GM19467 (cell line): ENCODE data around the gene FRMD3.

Experiments
- ATAC-seq: cut with Tn5 transposase; IDR thresholded peaks from one replicate; pipeline ENCODE4 v1.9.1; 2021; ENCODE audit warnings: mild to moderate bottlenecking, moderate library complexity; ENCODE audit not compliant: unreplicated experiment

The FRMD3 gene

DNA sequence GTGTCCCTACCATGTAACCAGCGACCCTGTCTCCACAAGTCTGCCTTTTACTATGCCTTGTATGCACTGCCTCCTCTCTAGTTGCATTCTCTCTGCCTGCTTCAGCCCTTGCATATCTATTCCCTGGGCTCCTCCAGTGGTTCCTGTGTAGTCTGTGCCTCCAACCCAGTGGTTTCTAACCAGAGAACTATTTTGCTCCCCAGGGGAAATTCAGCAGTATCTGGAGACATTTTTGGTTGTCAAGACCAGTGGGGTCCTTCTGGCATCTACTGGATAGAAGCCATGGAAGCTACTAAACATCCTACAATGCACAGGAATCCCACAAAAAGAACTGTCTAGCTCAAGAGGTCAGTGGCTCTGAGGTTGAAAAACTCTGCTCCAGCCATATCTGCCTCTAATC, 251.2 kb downstream of the FRMD3 start:
- no peak for ATAC-seq

DNA sequence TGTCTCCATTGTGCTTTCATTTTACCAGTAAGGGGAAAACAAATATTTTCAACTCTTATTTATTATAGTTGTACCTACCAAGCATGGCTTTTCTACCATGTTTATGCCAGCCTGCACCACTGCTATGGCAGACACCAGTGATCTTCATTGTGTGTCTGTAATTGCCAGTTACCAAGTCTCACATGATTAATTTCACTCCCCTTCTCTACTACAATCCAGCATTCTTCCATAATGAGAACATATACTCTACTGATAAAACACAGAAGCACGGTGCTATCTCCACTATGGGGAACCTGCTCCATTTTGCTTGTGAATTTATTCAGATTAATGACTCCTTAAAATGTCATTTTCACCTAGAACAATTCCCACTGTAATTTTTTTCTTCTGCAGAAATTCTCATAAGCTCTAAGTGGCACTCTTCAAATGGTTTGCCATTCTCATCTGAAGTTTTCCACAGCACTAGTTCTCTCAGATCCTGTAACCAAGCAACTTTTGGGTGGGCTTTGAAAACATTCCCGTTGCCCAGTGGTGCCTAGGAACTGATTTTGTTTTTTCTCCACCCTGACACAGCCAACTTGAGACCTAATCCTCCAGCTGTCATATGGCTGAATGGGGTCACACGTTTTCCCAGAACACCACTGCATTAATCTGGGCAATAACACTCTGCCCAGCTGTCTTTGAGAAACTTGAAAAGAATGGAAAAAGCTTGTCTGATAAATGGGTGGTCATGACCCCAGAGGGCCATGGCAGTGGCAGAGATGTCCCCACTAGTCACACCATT, 252.6 kb downstream of the FRMD3 start:
- ATAC-seq = no peak

- no peak for ATAC-seq
These were observed 253.5 kb downstream of the FRMD3 start for GRCh38 chr9:83284746-83285145.

GRCh38 chr9:83283528-83283927, 254.7 kb downstream of the FRMD3 start:
- ATAC-seq = no peak

DNA sequence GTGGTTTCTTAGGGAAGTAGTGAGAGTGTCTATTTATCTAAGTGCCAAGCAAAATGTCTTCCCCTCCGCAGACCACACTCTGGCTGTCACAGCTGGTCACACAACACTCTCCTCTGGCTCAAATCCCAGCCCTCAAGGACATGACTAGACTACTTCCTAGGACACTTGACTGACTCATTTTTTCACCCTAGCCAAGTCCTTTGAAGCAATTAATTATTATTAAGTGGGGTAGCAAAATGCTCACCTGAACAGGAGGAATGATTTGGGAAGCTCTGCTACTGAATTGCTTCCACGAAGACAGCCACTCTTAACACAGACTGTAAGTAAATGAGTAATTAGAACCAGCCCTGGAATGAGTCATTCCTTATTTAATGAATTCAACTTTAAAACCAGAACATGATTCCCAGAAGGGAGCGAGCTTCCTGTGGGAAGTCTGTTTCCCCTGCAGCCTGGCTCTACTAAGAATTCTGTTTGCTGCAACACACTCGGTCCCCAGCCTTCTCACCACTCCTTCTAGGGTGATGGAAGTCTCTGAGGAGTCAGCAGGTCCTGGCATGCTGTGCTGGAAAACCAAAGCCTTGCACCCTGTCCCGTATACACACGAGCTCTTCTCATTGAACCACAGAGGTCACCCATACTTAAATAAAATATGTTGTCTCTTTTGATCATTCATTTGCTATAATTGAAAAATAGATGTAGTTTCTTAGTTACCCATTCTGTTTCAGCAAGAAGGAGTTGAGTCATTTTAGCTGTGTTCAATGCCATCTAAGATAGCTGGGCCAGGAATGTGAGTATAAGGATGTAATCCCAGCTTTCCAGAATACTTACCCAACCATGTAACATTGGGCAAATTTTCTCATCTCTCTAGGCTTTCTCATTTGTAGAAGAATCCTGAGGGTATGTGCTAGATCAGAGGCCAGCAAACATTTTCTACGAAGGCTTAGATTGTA, 256.6 kb downstream of the FRMD3 start:
- no peak for ATAC-seq

DNA sequence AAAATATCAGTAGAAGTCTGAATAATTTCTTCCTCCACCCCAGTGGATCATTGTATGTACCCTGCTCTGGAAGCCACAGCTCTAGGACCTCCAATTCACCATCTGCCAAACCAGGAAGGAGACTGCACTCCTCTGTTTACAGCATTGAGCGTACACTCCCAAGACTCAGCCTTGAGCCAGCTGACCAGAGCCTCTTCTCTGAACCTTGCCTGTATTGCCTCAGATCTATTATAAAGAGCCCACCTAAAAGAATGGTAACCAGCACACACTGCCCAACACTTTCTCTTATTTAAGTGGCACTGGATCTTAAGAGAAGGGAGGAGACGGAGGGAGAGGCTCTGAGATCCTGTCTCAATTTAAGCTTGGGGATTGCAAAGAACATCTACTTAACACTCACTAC, 257.4 kb downstream of the FRMD3 start:
- ATAC-seq = no peak

DNA sequence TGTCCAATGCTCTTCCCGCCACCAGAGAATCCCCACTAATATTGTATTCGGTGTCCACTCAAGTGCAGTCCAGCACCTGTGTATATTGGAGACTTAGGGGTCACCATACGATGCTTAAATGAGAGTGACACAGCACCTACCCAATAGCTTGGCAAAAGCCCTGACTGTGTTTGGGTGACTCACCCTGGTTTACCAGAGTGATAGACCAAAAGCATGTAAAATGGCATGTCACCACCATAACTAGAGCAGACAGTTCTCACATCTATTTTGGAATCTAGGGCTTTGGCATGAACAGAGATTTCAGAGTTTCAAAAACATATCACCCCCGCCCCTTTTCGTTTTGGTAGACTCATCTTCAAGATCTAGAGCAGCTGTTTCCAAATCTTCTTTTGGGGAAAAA, 257.9 kb downstream of the FRMD3 start:
- no peak for ATAC-seq

- ATAC-seq = no peak
These were observed 263.4 kb downstream of the FRMD3 start for GRCh38 chr9:83274787-83275186.

- ATAC-seq = no peak
These were observed 266.5 kb downstream of the FRMD3 start for GRCh38 chr9:83271665-83272071.

DNA sequence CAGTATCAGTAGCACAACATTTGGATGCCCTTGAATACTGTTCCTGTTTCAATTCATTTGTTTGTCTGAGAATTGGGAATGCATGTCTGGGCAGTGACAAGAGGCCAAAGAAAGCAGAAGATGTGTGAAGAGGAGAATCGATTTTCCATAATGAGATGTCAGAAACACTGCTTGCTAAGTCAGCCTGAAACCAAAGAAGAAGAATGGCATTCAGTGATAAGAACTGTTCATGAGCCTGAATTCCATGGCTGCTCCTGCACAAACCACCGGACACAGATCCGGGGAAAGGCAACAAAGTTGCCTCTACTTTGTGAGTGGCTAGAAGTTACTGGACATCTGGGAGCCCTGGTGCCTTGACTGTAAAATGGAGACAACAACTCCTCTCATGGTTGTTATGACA, 268.1 kb downstream of the FRMD3 start:
- ATAC-seq = no peak

DNA sequence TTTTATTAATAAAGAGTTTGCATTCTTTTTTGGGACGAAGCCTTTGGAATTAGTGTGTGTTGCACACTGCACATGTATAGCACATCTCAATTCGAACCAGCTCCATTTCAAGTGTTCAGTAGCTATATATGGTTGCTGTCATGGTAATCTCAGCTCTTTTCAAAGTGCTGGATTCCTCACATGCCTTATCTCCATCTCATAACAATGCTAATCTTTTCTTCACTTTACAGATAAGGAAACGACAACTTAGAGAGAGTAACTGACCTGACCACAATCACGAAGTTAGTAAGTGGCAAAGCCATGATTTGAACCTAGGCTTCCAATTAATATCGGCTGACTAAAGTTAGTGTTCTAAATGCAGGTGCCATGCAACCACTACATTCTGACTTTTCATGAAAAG, 270.5 kb downstream of the FRMD3 start:
- no peak for ATAC-seq

- ATAC-seq = no peak
These were observed 271.3 kb downstream of the FRMD3 start for GRCh38 chr9:83266666-83267496.

- no peak for ATAC-seq
These were observed 271.9 kb downstream of the FRMD3 start for GRCh38 chr9:83266331-83266665.

DNA sequence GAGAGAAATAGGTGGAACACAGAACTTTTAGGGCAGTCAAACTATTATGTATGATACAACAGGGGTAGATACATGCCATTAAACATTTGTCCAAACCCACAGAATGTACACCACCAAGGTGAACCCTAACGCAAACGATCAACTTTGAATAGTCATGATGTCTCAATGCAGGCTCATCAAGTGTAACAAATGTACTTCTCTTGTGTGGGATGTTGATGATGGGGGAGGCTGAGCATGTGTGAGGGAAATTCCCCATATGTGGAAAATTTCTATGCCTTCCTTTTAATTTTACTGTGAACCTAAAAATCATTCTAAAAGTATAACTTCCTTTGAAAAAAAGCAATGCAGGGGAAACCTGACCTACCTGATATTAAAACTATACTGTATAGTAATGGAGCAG, 273.9 kb downstream of the FRMD3 start:
- no peak for ATAC-seq

DNA sequence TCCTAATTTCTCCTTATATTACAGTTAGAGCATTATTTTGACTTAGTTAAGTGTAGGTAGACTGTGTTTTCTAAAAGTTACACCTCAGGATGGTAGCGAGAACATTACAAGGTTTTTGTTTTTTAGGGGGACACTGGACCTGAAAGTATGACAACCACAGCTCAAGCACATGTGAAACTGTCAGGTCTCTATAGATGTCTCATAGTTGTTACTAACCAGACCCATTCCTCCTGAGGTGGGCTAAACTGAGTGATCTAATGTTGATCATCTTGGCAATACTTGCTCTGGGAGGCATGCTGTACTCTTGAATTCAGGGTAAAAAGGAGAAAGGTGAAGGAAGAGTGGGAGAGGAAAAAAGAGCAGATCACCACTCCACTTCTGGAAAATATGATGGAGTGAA, 278.6 kb downstream of the FRMD3 start:
- ATAC-seq = no peak

DNA sequence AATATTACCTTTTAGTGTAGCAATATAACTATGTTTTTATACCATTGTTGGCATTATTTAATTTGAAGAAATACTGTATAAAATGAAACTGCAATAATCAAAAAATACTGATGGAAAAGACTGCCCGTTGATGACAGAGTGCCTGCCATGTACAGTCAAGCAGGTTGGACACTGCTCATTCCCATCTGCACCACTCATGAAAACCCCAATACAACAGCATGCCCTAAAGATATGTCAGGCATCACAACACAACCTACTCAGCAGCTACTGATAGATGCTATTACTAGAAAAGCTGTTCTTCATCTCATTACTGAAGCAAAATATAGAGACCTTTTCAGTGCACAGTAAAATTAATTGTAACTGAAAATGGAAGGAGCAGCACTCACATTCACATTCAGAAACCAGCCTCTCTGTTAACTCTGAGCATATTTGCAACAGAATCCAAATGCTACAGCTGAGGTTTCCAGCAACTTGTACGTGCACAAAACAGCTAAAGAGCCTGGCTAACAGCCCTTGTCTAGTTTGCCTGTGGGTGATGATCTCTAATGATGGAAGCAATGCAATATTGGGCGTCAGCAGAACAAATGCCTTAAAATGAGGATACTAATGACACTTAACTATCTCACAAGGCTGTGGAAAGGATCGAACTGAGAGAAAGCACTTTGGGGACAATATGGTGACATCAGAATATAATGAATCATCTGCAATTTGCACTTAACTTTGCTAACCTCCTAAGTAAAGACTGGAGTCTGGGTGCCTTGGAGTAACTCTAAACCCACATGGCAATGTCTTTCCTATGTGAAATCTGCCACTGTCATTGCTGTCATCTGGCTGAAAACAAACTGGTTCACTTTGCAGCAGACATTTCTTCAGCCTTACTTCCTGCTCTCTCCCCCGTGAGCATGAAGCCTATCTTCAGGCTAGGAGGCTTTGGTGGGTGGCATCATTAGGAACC, 280.0 kb downstream of the FRMD3 start:
- ATAC-seq = no peak

GRCh38 chr9:83247732-83248131, 290.5 kb downstream of the FRMD3 start:
- ATAC-seq = no peak

DNA sequence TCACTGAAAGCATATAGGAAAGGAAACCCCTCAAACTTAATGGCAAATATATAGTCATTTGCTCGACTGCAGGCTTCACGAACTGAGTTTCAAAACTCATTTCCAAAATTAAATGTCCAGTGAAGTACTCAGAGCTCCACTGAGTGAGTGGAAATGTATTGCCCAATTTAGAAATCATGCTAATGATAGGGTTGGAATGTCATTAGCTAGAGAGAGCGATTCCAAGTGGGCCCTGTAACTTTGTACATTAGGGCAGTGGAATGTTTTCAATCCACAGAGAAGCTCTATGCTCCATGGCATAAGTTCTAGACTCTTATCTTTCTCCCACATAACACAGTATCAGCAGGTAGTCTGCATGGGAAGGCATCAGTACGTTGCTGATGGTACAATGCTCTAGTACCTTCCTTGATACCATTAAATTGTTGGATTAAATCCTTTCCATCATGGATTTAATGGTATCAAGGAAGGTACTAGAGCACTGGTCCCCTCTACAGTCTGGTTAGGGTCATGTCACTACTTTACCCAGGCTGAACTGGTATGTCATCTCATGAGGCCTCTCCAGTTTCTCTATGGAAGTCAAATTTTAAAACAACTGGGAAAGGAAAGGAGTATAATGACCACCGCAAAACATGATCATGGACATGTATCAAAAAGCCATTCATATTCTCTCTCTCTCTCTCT, 292.1 kb downstream of the FRMD3 start:
- no peak for ATAC-seq

- ATAC-seq = no peak
These were observed 296.1 kb downstream of the FRMD3 start for GRCh38 chr9:83242066-83242465.

DNA sequence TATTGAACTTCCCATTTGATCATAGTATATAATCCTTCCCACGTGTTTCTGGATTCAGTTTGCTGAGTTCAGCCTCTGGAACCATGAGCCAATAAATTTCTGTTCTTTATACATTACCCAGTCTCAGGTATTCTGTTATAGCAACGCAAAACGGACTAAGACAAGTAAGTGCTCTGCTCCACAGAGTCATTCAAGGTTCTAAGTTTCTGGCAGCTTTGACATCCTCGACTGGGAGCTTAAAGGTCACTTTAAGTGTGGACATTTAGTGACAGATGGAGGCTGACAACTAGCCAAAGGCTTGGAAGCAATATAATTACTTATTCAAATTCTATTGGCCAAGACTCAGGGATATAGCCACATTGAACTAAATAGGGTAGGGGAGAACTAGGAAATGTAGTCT, 297.5 kb downstream of the FRMD3 start:
- ATAC-seq = no peak
